Stimulated activated CD8-positive, alpha-beta memory T cell treated with anti-CD3 and anti-CD28 coated beads, Interleukin-12 subunit alpha, Interleukin-12 subunit beta, amount 100 ng/mL, for 1 hour (primary cell): ENCODE results near the gene CASP6.

Source experiments
- DNase-seq: peaks from one replicate; pipeline ENCODE4 v3.0.0-alpha.2; 2020; ENCODE audit warnings: low read depth

CASP6 gene

DNA sequence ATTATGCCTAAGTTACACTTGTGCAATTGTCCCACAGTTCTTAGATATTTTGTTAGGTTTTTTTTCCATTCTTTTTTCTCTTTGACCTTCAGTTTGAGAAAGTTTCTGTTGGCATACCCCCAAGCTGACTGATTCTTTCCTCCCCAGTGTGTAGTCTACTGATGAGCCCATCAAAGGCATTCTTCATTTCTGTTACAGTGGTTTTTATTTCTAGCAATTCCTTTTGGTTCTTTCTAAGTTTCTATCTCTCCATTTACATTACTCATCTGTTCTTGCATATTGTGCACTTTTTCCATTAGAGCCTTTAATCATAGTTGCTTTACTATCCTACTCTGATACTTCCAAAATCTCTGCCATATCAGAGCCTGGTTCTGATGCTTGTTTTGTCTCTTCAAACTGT, 31.9 kb downstream of the CASP6 start:
- no peak for DNase-seq

DNA sequence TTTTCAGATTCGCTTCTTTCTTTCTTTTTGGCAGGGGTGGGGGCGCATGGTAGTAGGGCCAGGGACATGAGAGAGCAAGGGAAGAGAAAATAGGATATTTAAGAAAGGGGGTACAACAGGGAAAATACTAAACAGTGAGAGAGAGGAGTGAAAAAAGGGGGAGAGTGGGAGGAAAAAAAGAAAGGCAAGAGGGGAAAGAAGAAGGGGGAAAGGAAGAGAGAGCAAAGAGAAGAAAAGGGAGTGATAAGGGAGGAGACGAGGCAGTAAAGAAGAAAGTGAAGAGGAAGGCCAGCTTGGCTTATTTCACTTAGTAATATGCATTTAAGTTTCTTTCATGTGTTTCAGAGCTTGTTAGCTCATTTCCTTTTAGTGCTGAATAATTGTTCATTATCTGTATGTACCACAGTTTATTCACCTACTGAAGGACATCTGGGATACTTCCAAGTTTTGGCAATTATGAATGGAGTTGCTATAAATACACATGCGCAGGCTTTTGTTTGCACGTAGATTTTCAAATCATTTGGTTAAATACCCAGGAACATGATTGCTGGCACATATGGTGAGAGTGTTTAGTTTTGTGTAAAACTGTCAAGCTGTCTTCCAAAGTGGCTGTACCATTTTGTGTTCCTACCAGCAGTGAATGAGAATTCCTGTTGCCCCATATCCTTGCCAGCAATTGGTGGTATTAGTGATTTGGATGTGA, 37.3 kb downstream of the CASP6 start:
- no peak for DNase-seq

DNA sequence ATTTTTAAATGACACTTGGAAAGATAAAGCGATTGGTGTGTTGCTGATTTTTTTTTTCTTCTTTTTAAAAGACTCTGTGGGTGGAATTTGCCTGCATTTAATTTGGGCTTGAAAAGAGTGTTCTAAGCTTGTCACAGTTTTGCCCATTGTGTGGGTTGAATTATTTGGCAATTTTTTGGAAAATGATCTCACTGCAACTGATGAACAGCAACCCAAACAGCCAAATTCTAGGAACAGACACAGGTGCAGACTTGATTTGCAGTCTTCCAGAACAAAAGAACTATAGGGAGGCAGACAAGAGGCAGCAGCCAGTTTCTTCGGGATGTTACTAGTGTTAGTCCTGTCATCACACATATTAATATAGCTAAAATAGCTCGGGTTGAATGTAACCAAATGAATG, 40.5 kb downstream of the CASP6 start:
- DNase-seq: no peak

DNA sequence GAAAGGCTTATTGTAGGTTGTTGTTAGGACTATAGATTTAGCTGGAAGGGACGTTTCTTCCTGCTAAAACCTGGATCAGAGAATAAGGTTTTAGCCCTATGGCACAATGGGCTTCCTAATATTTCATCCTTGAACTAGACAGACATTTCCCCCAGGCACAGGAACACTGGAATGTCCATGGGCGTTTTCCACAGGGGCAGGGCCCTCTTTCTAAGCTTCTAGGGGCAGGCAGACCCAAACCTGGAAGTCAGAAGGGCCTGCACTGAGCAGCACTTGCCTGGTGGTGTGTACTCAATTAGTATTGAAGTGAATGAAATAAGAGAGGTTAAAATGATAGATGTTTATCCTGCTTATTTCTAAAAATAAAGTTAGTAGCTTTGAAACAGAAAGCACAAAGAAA, 41.1 kb downstream of the CASP6 start:
- DNase-seq: no peak

DNA sequence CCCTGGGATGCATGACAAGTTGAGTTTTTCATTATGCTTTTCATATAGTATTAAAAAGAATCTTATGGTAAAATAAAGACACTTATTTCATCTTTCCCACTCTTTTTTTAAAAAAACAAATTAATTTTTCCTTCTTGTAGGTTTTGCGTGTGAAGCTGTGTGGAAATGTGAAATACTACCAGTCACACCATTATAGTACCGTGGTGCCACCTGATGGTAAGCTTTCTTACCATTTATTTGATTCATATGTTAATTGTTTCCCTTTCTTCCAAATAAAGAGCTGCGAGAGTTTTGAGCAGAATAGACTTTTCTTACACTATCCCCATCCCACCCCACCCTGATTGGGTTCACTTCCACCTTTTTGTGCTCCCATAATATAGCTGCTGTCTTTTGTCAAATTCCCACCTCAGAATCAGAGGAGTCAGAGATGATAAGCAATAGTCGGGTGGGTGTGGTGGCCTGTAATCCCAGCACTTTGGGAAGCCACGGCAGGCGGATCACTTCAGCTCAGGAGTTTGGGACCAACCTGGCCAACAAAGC, 44.3 kb downstream of the CASP6 start:
- DNase-seq: no peak

DNA sequence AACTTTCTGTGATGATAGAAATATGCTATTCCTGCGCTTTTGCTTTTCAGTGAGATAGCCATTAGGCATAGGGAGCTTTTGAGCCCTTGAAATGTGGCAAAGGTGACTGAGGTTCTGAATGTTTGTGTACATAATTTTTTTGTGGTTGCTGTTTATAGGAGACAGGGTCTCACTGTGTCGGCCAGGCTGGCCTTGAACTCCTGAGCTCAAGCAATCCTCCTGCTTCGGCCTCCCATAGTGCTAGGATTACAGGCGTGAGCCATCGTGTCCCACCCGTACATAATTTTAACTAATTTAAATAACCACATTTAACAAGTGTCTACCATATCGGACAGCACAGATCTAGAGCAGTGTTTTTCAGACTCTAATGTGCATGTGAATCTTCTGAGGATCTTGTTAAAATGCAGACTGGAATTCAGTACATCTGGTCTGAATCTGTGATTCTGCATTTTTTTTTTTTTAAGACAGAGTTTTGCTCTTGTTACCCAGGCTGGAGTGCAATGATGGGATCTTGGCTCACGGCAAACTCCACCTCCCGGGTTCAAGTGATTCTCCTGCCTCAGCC, 45.3 kb downstream of the CASP6 start:
- DNase-seq: no peak

DNA sequence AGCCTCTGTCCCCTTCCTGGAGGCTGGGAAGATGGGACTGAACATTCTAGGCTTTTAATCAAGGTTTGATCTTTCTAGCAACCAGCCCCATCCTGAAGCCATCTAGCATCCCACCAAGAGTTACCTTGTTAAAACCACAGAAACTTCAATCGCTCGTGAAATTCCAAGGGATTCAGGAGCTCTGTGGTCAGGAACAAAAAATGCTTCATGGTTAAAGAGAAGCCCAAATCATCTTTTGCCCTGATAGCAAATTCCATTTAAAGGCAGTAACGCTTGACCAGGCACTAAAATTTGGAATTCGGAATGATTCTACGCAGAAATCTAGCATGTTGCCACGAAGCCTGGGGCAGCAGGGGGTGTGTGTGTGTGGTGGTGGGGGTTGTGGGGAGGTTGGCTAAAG, 47.8 kb downstream of the CASP6 start:
- DNase-seq: no peak

DNA sequence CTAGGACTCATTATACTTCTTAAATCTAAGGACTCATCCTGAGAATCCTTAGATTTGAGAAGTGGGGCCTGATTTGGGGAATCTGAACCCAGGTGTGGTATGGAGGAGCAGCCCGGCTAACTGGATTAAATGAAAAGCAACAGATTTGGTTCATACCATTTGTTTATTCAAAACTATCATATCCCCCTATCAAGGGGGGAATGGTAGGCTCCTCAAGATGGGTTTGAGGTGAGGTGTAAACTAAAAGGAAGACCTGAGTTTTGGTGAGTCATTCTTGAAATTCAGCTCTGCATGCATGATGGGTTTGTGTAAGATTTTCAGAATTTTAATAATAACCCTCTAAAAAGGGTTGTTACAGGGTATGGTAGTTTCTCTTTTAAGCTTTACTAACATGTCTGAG, 53.4 kb downstream of the CASP6 start:
- no peak for DNase-seq

DNA sequence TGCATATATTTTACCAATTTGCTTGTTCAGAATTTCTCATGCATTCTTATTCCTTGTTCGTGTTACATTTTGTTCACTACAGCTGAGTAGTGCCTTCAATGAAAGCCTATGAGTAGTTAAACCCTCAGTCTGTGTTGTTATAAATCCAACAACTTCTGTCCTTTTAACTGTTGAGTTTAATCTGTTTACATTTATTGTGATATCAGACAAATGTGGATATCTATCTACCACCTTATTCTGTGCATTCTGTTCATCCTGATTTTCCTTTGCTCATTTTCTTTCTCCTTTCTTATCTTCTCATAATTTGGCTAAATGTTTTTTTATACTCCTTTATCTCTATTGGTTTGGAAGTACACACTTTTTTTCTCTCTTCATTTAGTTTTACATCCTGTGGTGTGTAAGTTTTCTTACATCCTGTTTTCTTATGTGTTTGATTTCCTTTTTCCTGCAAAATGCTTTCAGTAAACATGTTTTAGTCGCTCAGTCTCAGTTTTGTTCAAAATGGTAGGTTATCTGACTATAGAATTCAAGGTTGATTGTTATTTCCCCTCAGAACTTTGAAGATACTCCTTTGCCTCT, 54.2 kb downstream of the CASP6 start:
- DNase-seq: no peak

DNA sequence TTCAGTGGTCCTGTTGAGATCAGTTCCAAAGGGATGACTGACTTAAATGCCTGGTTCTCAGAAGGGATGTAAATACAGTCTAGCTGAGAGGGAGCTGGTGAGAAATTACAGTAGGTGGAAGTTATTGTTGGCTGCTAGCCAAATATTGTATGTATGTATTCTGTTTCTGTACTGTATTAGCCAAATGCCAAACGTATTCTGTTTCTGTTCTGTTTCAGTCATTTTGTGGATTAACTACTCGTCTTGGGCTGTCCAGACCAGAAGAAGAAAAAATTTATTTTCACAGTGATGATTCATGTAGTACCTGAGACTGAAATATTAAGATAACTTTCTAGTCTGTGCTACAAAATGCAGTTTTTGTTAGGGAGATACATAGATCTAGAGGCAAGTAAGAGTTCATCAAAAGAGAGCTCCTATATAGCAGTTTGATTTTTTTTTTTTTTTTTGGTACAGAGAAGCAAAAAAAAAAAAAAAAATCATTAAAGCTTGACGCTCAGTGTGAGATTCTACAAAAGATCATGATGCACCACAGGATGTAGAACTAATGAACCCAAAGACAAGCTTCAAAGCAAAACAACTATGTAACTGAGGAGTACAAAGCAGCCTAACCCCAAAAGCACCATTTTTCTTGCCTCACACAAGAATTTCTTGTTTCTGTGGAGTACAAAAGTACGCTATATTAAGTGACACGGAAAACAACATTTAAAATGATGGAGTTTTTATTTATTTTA, 54.8 kb downstream of the CASP6 start:
- no peak for DNase-seq

DNA sequence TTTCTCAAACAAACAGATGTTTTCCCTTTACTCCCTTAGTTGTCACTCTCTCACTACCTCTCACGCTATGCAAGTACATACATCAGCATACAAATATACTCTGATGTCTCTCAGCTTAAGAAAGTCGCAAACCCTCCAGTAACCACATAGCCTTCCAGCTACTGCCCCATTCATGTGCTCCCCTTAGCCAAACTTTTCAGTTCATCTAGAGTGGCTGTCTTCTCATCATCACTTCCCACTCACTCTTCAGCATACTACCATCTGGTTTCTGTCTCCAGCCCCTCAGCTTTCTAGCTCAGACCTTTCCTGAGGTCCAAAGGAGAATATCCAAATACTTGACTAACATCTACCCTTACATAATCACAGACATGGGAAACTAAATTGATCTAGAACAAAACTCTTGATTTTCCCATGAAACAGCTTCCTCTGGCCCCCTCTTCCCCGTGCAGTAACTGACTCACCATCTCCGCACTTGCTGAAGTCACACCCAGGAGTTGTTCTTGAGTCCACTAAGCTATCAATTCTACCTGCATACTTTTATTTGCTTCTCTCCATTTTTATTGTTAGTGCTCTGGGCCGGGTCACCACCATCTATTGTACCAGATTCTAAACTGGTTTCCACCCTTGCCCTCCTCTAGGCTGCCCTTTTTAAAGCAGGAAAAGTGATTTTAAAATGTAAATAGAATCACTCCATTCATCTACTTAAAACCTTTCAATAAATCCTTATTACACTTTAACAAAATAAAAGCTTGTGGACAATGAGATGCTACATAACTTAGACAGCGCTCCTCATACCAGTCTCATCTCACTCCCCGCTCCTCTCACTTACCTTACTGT, 57.2 kb downstream of the CASP6 start:
- DNase-seq: no peak

DNA sequence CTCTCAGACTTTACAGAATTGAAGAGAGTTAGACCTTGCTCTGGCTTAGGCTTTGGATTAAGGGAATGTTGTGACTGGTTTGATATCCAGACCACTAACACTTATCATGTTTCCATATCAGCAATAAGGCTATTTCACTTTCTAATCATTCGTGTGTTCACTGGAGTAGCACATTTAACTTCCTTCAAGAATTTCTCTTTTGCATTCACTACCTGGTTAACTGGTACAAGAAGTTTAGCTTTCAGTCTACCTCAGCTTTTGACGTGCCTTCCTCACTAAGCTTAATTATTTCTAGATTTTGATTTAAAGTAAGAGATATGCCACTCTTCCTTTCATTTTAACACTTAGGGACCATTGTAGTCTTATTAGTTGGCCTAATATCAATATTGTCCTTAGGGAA, 62.6 kb downstream of the CASP6 start:
- no peak for DNase-seq
